Ishikawa (cell line): Measurements from ENCODE around the gene FNBP1.

ENCODE experiments used
- CEBPB ChIP-seq: IDR thresholded peaks from 2 replicates; pipeline ENCODE4 v1.6.1; 2012
- CREB1 ChIP-seq: IDR thresholded peaks from 2 replicates; pipeline ENCODE4 v1.6.1; 2012; ENCODE audit warnings: low read depth
- EGR1 ChIP-seq: IDR thresholded peaks from 2 replicates; pipeline ENCODE4 v1.6.1; 2012
- EP300 ChIP-seq: IDR thresholded peaks from 2 replicates; pipeline ENCODE4 v1.6.1; 2012; ENCODE audit warnings: borderline replicate concordance
- FOXM1 ChIP-seq: IDR thresholded peaks from 2 replicates; pipeline ENCODE4 v1.6.1; 2012; ENCODE audit warnings: low read depth, borderline replicate concordance
- NFIC ChIP-seq: IDR thresholded peaks from 2 replicates; pipeline ENCODE4 v1.6.1; 2012
- RAD21 ChIP-seq: IDR thresholded peaks from 2 replicates; pipeline ENCODE4 v1.6.1; 2012; ENCODE audit warnings: low read depth
- TAF1 ChIP-seq: IDR thresholded peaks from 2 replicates; pipeline ENCODE4 v1.6.1; 2012; ENCODE audit warnings: low read depth, mild to moderate bottlenecking
- TCF12 ChIP-seq: IDR thresholded peaks from 2 replicates; pipeline ENCODE4 v1.6.1; 2012; ENCODE audit warnings: low read depth
- TEAD4 ChIP-seq: IDR thresholded peaks from 2 replicates; pipeline ENCODE4 v1.6.1; 2012
- YY1 ChIP-seq: IDR thresholded peaks from 2 replicates; pipeline ENCODE4 v1.6.1; 2012; ENCODE audit warnings: low read depth
- ZBTB7A ChIP-seq: IDR thresholded peaks from 2 replicates; pipeline ENCODE4 v1.6.1; 2012; ENCODE audit warnings: low read depth
- TF ChIP-seq, protein P1 (sequence below): IDR thresholded peaks from 2 replicates; pipeline ENCODE4 v1.6.1; 2012; ENCODE audit warnings: low read depth, mild to moderate bottlenecking
- TF ChIP-seq, protein P2 (sequence below): IDR thresholded peaks from 2 replicates; pipeline ENCODE4 v1.6.1; 2012
- TF ChIP-seq, protein P3 (sequence below): IDR thresholded peaks from 2 replicates; pipeline ENCODE4 v1.6.1; 2012

The FNBP1 gene

DNA sequence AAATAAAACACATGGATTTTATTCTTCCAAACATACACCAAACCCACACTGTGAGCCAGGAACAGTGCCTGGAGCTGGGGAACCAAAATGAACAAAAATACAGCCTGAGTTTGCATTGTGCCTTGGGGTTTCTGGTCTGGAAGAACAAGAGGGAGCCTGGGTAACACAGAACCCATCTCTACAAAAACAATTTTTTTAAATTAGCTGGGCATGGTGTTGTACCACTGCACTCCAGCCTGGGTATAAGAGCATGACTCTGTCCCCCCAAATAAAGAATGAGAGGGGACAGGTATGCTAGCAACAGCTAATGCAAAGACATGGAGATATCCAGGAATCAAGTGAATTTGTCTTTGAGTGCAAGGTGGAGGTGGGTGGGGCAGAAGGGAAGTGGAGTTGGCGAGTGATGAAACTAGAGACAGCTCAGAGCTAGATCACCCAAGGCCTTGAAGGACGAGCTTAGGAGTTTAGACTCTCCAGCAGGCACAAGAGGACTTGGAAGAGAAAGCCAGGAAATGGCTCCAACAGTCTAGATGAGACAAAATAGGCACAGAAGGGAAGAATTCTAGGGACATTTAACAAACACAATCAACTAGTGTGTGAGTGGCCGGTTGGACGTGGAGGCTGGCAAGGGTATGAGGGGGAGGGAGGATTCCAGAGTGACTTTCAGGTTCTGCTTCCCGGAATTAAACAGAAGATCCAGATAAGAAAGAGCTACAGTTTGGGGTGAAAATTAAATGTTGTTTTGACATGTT, 47.4 kb downstream of the FNBP1 start:
- no peak for TF ChIP-seq TAF1
- TF ChIP-seq ZBTB7A, result no peak
- no peak for TF ChIP-seq EGR1
- TF ChIP-seq EP300, result no peak
- TF ChIP-seq NFIC, result no peak
- TF ChIP-seq, protein P1, sequence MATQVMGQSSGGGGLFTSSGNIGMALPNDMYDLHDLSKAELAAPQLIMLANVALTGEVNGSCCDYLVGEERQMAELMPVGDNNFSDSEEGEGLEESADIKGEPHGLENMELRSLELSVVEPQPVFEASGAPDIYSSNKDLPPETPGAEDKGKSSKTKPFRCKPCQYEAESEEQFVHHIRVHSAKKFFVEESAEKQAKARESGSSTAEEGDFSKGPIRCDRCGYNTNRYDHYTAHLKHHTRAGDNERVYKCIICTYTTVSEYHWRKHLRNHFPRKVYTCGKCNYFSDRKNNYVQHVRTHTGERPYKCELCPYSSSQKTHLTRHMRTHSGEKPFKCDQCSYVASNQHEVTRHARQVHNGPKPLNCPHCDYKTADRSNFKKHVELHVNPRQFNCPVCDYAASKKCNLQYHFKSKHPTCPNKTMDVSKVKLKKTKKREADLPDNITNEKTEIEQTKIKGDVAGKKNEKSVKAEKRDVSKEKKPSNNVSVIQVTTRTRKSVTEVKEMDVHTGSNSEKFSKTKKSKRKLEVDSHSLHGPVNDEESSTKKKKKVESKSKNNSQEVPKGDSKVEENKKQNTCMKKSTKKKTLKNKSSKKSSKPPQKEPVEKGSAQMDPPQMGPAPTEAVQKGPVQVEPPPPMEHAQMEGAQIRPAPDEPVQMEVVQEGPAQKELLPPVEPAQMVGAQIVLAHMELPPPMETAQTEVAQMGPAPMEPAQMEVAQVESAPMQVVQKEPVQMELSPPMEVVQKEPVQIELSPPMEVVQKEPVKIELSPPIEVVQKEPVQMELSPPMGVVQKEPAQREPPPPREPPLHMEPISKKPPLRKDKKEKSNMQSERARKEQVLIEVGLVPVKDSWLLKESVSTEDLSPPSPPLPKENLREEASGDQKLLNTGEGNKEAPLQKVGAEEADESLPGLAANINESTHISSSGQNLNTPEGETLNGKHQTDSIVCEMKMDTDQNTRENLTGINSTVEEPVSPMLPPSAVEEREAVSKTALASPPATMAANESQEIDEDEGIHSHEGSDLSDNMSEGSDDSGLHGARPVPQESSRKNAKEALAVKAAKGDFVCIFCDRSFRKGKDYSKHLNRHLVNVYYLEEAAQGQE, result no peak
- TF ChIP-seq, protein P2, sequence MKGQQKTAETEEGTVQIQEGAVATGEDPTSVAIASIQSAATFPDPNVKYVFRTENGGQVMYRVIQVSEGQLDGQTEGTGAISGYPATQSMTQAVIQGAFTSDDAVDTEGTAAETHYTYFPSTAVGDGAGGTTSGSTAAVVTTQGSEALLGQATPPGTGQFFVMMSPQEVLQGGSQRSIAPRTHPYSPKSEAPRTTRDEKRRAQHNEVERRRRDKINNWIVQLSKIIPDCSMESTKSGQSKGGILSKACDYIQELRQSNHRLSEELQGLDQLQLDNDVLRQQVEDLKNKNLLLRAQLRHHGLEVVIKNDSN, result no peak
- no peak for TF ChIP-seq TCF12
- TF ChIP-seq FOXM1, result no peak
- TF ChIP-seq CEBPB, result no peak
- TF ChIP-seq TEAD4, result no peak
- TF ChIP-seq YY1, result no peak

DNA sequence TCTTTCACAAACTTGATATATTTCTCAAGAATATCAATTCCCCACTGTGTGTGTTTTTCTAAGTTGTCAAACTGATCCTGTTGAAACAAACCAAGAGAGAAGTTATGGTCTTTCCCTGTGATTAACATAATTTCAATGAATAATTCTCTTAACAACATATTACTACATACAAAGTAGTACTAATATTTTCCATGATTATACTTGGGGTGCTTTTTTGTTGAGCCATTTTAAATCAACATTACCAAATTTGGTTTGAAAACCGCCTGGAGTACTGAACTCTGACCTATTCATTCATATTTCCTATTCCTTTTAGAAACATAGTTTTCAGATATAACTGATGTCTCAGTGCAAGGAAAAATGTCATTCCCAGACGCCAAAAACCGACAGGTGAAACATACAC, 48.1 kb downstream of the FNBP1 start:
- TF ChIP-seq FOXM1 (no peak), EGR1 (no peak), TAF1 (no peak), RAD21 (no peak), YY1 (no peak), ZBTB7A (no peak), TCF12 (no peak), EP300 (no peak), NFIC (no peak), CREB1 (no peak)
- TF ChIP-seq, protein P3, sequence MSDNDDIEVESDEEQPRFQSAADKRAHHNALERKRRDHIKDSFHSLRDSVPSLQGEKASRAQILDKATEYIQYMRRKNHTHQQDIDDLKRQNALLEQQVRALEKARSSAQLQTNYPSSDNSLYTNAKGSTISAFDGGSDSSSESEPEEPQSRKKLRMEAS, result no peak
- TF ChIP-seq, protein P1, result no peak

GRCh38 chr9:129990269-129991010, 52.5 kb downstream of the FNBP1 start:
- TF ChIP-seq EGR1 (no peak), CEBPB (no peak), YY1 (no peak), EP300 (no peak), TEAD4 (no peak), TAF1 (no peak), NFIC (no peak), RAD21 (no peak), CREB1 (no peak), ZBTB7A (no peak)
- TF ChIP-seq, protein P3, result no peak
- TF ChIP-seq, protein P1, result no peak
- TF ChIP-seq, protein P2, result no peak

GRCh38 chr9:129989740-129990139, 53.2 kb downstream of the FNBP1 start:
- no peak for TF ChIP-seq FOXM1
- TF ChIP-seq, protein P2, result no peak
- no peak for TF ChIP-seq EGR1
- no peak for TF ChIP-seq ZBTB7A
- peak; percentile 40; the same call in 1 of the 2 replicates for TF ChIP-seq TEAD4
- TF ChIP-seq CREB1, result no peak
- TF ChIP-seq CEBPB, result no peak
- no peak for TF ChIP-seq YY1
- peak; percentile 42; the same call in 1 of the 2 replicates for TF ChIP-seq NFIC
- no peak for TF ChIP-seq TAF1
- TF ChIP-seq RAD21, result no peak
- TF ChIP-seq, protein P1, result no peak
- TF ChIP-seq, protein P3, result no peak
